ENCODE data around the gene SLC25A39. TPM values are rescaled to one million over a fixed set of nuclear protein-coding genes. Genes with fewer than 3 reads are reported as not detected.

The SLC25A39 gene
- total RNA-seq, 2 experiments from 2014 or later = 149 to 153 TPM

GRCh38 chr17:44309472-44309871 is 15.2 kb downstream of the SLC25A39 start:
- POLR2A ChIA-PET = interaction anchor here (0.8 to 1.4 kb wide), 2 partner anchors 9 to 14 kb away, joined by 3 read pairs; no protein-coding TSS in a partner anchor
- H3K36me3 Mint-ChIP-seq (ENCODE audit: low read depth) = no peaks in the 10 kb centered on the region
- ATAC-seq (no peak), DNase-seq (no peak)
- intact Hi-C loops (cut with micrococcal nuclease) = no loop called here
- CTCF ChIA-PET = interaction anchor here (1.1 kb wide), 5 partner anchors 11 to 100 kb away, joined by 3 read pairs; partner anchors contain the start of gene SLC25A39
- peaks cover 24% of the 10 kb centered on the region for H3K27me3 Mint-ChIP-seq
- H3K9me3 Mint-ChIP-seq = no peaks in the 10 kb centered on the region
- peaks cover 9% of the 10 kb centered on the region for H3K4me1 Mint-ChIP-seq (ENCODE audit: low read depth)
- no peak overlapping the region for H3K27ac Mint-ChIP-seq
- TF ChIP-seq CTCF (IDR thresholded peaks at IDR 0.05) = no peak
- H3K4me3 Mint-ChIP-seq = no peak overlapping the region

- ChIA-PET CTCF (interaction anchor here (0.8 to 1.1 kb wide), 2 partner anchors 8 to 99 kb away, joined by 3 to 4 read pairs; no protein-coding TSS in a partner anchor), POLR2A (interaction anchor here (0.7 to 1.4 kb wide), 4 partner anchors 8 to 123 kb away, joined by 3 read pairs; no protein-coding TSS in a partner anchor)
- Mint-ChIP-seq H3K27ac (no peak overlapping the region), H3K27me3 (peaks cover 20% of the 10 kb centered on the region), H3K36me3 (ENCODE audit: low read depth) (no peaks in the 10 kb centered on the region), H3K9me3 (no peaks in the 10 kb centered on the region), H3K4me1 (ENCODE audit: low read depth) (peaks cover 9% of the 10 kb centered on the region), H3K4me3 (peak overlapping the region; percentile 27)
- peak; percentile 3 for ATAC-seq
- no peak for TF ChIP-seq CTCF (IDR thresholded peaks at IDR 0.05)
- DNase-seq = no peak
- intact Hi-C loops (cut with micrococcal nuclease) = no loop called here
Observed at GRCh38 chr17:44308865-44309264, 15.8 kb downstream of the SLC25A39 start.

GRCh38 chr17:44308320-44308818 is 16.3 kb downstream of the SLC25A39 start, which contains the start of gene RUNDC3A:
Gene RUNDC3A (plus strand): TSS chr17:44308601. CDS start chr17:44308833, 232 bp downstream.
- Mint-ChIP-seq H3K4me3 (peak within 1 kb of the TSS; percentile 27), H3K27me3 (peaks cover 18% of the 10 kb centered on the region), H3K9me3 (no peaks in the 10 kb centered on the region), H3K36me3 (ENCODE audit: low read depth) (no peaks in the 10 kb centered on the region), H3K4me1 (ENCODE audit: low read depth) (peaks cover 9% of the 10 kb centered on the region), H3K27ac (no peak within 1 kb of the TSS)
- ATAC-seq (peak; percentile 95), DNase-seq (peak; percentile 87)
- TF ChIP-seq CTCF (IDR thresholded peaks at IDR 0.05) = no peak
- POLR2A ChIA-PET = interaction anchor here (0.7 to 1.2 kb wide), 3 partner anchors 8 to 122 kb away, joined by 3 read pairs; no protein-coding TSS in a partner anchor
- intact Hi-C loops (cut with micrococcal nuclease) = no loop called here
- CTCF ChIA-PET = interaction anchor here (0.8 kb wide), 1 partner anchor 8 kb away, joined by 4 read pairs; no protein-coding TSS in a partner anchor

- intact Hi-C loops (cut with micrococcal nuclease) = no loop called here
- Mint-ChIP-seq H3K27me3 (peaks cover 19% of the 10 kb centered on the region), H3K4me1 (ENCODE audit: low read depth) (peaks cover 9% of the 10 kb centered on the region), H3K9me3 (no peaks in the 10 kb centered on the region), H3K36me3 (ENCODE audit: low read depth) (no peaks in the 10 kb centered on the region), H3K27ac (no peak overlapping the region), H3K4me3 (peak overlapping the region; percentile 18)
- TF ChIP-seq CTCF (IDR thresholded peaks at IDR 0.05) = no peak
- ATAC-seq (peak; percentile 27), DNase-seq (no peak)
- POLR2A ChIA-PET = interaction anchor here (1.0 to 1.2 kb wide), 2 partner anchors 9 to 24 kb away, joined by 3 read pairs; no protein-coding TSS in a partner anchor
- CTCF ChIA-PET = interaction anchor here (0.8 kb wide), 1 partner anchor 9 kb away, joined by 4 read pairs; no protein-coding TSS in a partner anchor
Observed at GRCh38 chr17:44307387-44308186, 17.0 kb downstream of the SLC25A39 start.
